GM18505 (cell line): ENCODE results near the gene ENG.

Experiments
- ATAC-seq: cut with Tn5 transposase; IDR thresholded peaks from one replicate; pipeline ENCODE4 v1.9.1; 2021; ENCODE audit not compliant: unreplicated experiment
- POLR2A ChIP-seq: IDR thresholded peaks from 4 replicates; pipeline ENCODE4 v1.6.1; 2011; ENCODE audit warnings: borderline replicate concordance; ENCODE audit not compliant: insufficient read depth, insufficient read length; ENCODE audit errors: extremely low read depth

Gene ENG

GRCh38 chr9:127777368-127777980, 77.0 kb downstream of the ENG start:
- TF ChIP-seq POLR2A, result no peak
- no peak for ATAC-seq

GRCh38 chr9:127776924-127777289, 77.6 kb downstream of the ENG start:
- TF ChIP-seq POLR2A, result no peak
- no peak for ATAC-seq

GRCh38 chr9:127776195-127776923, 78.1 kb downstream of the ENG start:
- ATAC-seq, result no peak
- TF ChIP-seq POLR2A, result no peak

- no peak for ATAC-seq
- no peak for TF ChIP-seq POLR2A
These were observed 80.5 kb downstream of the ENG start for GRCh38 chr9:127773981-127774380.

GRCh38 chr9:127773272-127773671, 81.2 kb downstream of the ENG start:
- TF ChIP-seq POLR2A, result no peak
- no peak for ATAC-seq

GRCh38 chr9:127772603-127773002, 81.9 kb downstream of the ENG start:
- TF ChIP-seq POLR2A, result no peak
- no peak for ATAC-seq

- ATAC-seq, result no peak
These were observed 82.8 kb downstream of the ENG start for GRCh38 chr9:127771570-127772189.

GRCh38 chr9:127770905-127771569, 83.4 kb downstream of the ENG start:
- no peak for TF ChIP-seq POLR2A
- peak; percentile 83 for ATAC-seq

More at GRCh38 chr9:127771570-127772189, 82.8 kb downstream of the ENG start:
- TF ChIP-seq POLR2A, result no peak

- TF ChIP-seq POLR2A, result no peak
- ATAC-seq, result no peak
These were observed 83.9 kb downstream of the ENG start for GRCh38 chr9:127770583-127770904.

- ATAC-seq, result no peak
- no peak for TF ChIP-seq POLR2A
These were observed 84.4 kb downstream of the ENG start for GRCh38 chr9:127769929-127770582.

GRCh38 chr9:127769101-127769500, 85.4 kb downstream of the ENG start:
- ATAC-seq, result no peak
- no peak for TF ChIP-seq POLR2A

GRCh38 chr9:127768698-127769097, 85.8 kb downstream of the ENG start:
- ATAC-seq, result no peak
- TF ChIP-seq POLR2A, result no peak

- no peak for ATAC-seq
- no peak for TF ChIP-seq POLR2A
These were observed 86.5 kb downstream of the ENG start for GRCh38 chr9:127767909-127768331.
